H9 (cell line): Measurements from ENCODE around the gene TMEM54. TPM values are rescaled to one million over a fixed set of nuclear protein-coding genes. Genes with fewer than 3 reads are reported as not detected.

Experiments used
- DNase-seq: peaks from one replicate; pipeline ENCODE4 v3.0.0-alpha.2; 2017
- H2AFZ ChIP-seq: one replicate; pipeline ENCODE4 v1.6.1; 2013; ENCODE audit warnings: mild to moderate bottlenecking, low read length, control low read depth, moderate library complexity
- H2AK5ac ChIP-seq: 2 replicates; pipeline ENCODE4 v1.6.1; 2013; ENCODE audit warnings: low read length, control low read depth, mixed read lengths; ENCODE audit not compliant: insufficient read length
- H2BK120ac ChIP-seq: one replicate; pipeline ENCODE4 v1.6.1; 2013; ENCODE audit warnings: low read depth, mild to moderate bottlenecking, low read length, control low read depth, inconsistent platforms; ENCODE audit not compliant: poor library complexity, severe bottlenecking
- H2BK12ac ChIP-seq: 2 replicates; pipeline ENCODE4 v1.6.1; 2013; ENCODE audit warnings: low read length, control low read depth, mixed read lengths, low read depth; ENCODE audit not compliant: insufficient read length
- H2BK15ac ChIP-seq: 2 replicates; pipeline ENCODE4 v1.6.1; 2013; ENCODE audit warnings: low read depth, low read length, control low read depth
- H2BK20ac ChIP-seq: one replicate; pipeline ENCODE4 v1.6.1; 2013; ENCODE audit warnings: low read depth, mild to moderate bottlenecking, low read length, control low read depth, inconsistent platforms; ENCODE audit not compliant: poor library complexity, severe bottlenecking
- H2BK5ac ChIP-seq: 2 replicates; pipeline ENCODE4 v1.6.1; 2013; ENCODE audit warnings: low read length, control low read depth, mixed read lengths; ENCODE audit not compliant: insufficient read length
- H3K14ac ChIP-seq: 2 replicates; pipeline ENCODE4 v1.6.1; 2013; ENCODE audit warnings: low read length, control low read depth; ENCODE audit not compliant: insufficient read depth
- H3K18ac ChIP-seq: 2 replicates; pipeline ENCODE4 v1.6.1; 2013; ENCODE audit warnings: low read depth, mild to moderate bottlenecking, mixed read lengths, low read length, control low read depth; ENCODE audit not compliant: insufficient read length
- H3K23ac ChIP-seq: 2 replicates; pipeline ENCODE4 v1.6.1; 2013; ENCODE audit warnings: low read length, control low read depth, mixed read lengths, low read depth; ENCODE audit not compliant: insufficient read length
- H3K23me2 ChIP-seq: 2 replicates; pipeline ENCODE4 v1.6.1; 2013; ENCODE audit warnings: low read depth, mild to moderate bottlenecking, mixed read lengths, low read length, control low read depth; ENCODE audit not compliant: insufficient read length, poor library complexity, severe bottlenecking
- H3K27ac ChIP-seq: 2 replicates; pipeline ENCODE4 v1.5.1; 2013; ENCODE audit warnings: low read length, control low read depth, mixed read lengths, low read depth; ENCODE audit not compliant: insufficient read length
- H3K27me3 ChIP-seq: 2 replicates; pipeline ENCODE4 v1.6.1; 2013; ENCODE audit warnings: low read length, control low read depth, inconsistent platforms; ENCODE audit not compliant: insufficient read depth
- H3K4ac ChIP-seq: 2 replicates; pipeline ENCODE4 v1.6.1; 2013; ENCODE audit warnings: low read depth, mild to moderate bottlenecking, control low read depth, inconsistent platforms, low read length, moderate library complexity
- H3K4me1 ChIP-seq: 2 replicates; pipeline ENCODE4 v1.6.1; 2013; ENCODE audit warnings: low read length, control low read depth, inconsistent platforms; ENCODE audit not compliant: insufficient read depth
- H3K4me2 ChIP-seq: 2 replicates; pipeline ENCODE4 v1.6.1; 2013; ENCODE audit warnings: low read length, control low read depth, mixed read lengths; ENCODE audit not compliant: insufficient read length, insufficient read depth
- H3K56ac ChIP-seq: 2 replicates; pipeline ENCODE4 v1.6.1; 2013; ENCODE audit warnings: low read depth, mild to moderate bottlenecking, mixed read lengths, low read length, control low read depth; ENCODE audit not compliant: insufficient read length
- H3K79me1 ChIP-seq: 2 replicates; pipeline ENCODE4 v1.6.1; 2013; ENCODE audit warnings: low read depth, mild to moderate bottlenecking, moderate library complexity, low read length, control low read depth, inconsistent platforms; ENCODE audit not compliant: insufficient read depth, poor library complexity, severe bottlenecking
- H3K79me2 ChIP-seq: 2 replicates; pipeline ENCODE4 v1.6.1; 2013; ENCODE audit warnings: low read length, control low read depth, inconsistent platforms; ENCODE audit not compliant: insufficient read depth
- H3K9ac ChIP-seq: 2 replicates; pipeline ENCODE4 v1.6.1; 2013; ENCODE audit warnings: low read length, control low read depth, mixed read lengths; ENCODE audit not compliant: insufficient read length; ENCODE audit errors: extremely low read depth
- H3K9me3 ChIP-seq: one replicate; pipeline ENCODE4 v1.6.1; 2013; ENCODE audit warnings: low read depth, low read length, inconsistent platforms; ENCODE audit not compliant: control insufficient read depth
- H3T11ph ChIP-seq: one replicate; pipeline ENCODE4 v1.6.1; 2013; ENCODE audit warnings: mild to moderate bottlenecking, low read length, control low read depth, inconsistent platforms
- H4K20me1 ChIP-seq: one replicate; pipeline ENCODE4 v1.6.1; 2013; ENCODE audit not compliant: control insufficient read depth, insufficient read length, insufficient read depth
- H4K5ac ChIP-seq: 2 replicates; pipeline ENCODE4 v1.6.1; 2013; ENCODE audit warnings: low read depth, mild to moderate bottlenecking, mixed read lengths, low read length, control low read depth; ENCODE audit not compliant: insufficient read length
- H4K8ac ChIP-seq: replicated peaks from 2 replicates; pipeline ENCODE4 v1.6.1; 2013; ENCODE audit warnings: low read length, control low read depth, mixed read lengths, low read depth; ENCODE audit not compliant: insufficient read length
- H4K91ac ChIP-seq: 2 replicates; pipeline ENCODE4 v1.6.1; 2013; ENCODE audit warnings: low read depth, mild to moderate bottlenecking, moderate library complexity, mixed read lengths, low read length, control low read depth; ENCODE audit not compliant: insufficient read length
- H3K27ac Mint-ChIP-seq, 3 experiments: 2 replicates in 2 of 3; 3 replicates in 1 of 3; pipeline ENCODE4 v1.8.0; 2020 to 2021; ENCODE audit warnings: mixed read lengths in 3 of 3, mild to moderate bottlenecking in 1 of 3, moderate library complexity in 1 of 3
- H3K27me3 Mint-ChIP-seq: 2 replicates; pipeline ENCODE4 v1.8.0; 2021; ENCODE audit warnings: low read depth, mild to moderate bottlenecking, moderate library complexity, mixed read lengths
- H3K36me3 Mint-ChIP-seq, 3 experiments: 2 replicates in 2 of 3; 3 replicates in 1 of 3; pipeline ENCODE4 v1.8.0; 2020 to 2021; ENCODE audit warnings: low read depth in 3 of 3, mixed read lengths in 3 of 3; ENCODE audit not compliant: insufficient read depth in 1 of 3
- H3K4me1 Mint-ChIP-seq, 2 experiments: 2 replicates each; pipeline ENCODE4 v1.8.0; 2020; ENCODE audit warnings: mixed read lengths in 2 of 2
- H3K4me3 Mint-ChIP-seq, 2 experiments: 2 replicates in 1 of 2; 3 replicates in 1 of 2; pipeline ENCODE4 v1.8.0; 2020 to 2021; ENCODE audit warnings: mild to moderate bottlenecking in 2 of 2, mixed read lengths in 2 of 2, moderate library complexity in 1 of 2
- H3K9me3 Mint-ChIP-seq, 2 experiments: 2 replicates in 1 of 2; 3 replicates in 1 of 2; pipeline ENCODE4 v1.8.0; 2020; ENCODE audit warnings: mild to moderate bottlenecking in 2 of 2, mixed read lengths in 2 of 2, moderate library complexity in 1 of 2
- WGBS: extraction: QIAGEN DNeasy Blood & Tissue Kit; methylation state at CpG from one replicate; pipeline ENCODE4 v1.1.7; 2013; ENCODE audit warnings: missing lambda C conversion rate, low lambda C conversion rate, mixed read lengths; ENCODE audit not compliant: insufficient read length; ENCODE audit errors: extremely low coverage; 5-methylcytosine and 5-hydroxymethylcytosine counted together
- total RNA-seq: library from RNA; stranded (reverse); gene quantifications from 2 replicates; pipeline ENCODE4 v1.2.1, GENCODE V29; 2021
- TF ChIP-seq, protein P1 (sequence below): fragments of 200-600 bp; sonication (generic); conservative IDR thresholded peaks from 3 replicates; pipeline ENCODE4 v1.8.0; 2021; ENCODE audit warnings: antibody characterized with exemption, mild to moderate bottlenecking

The TMEM54 gene
- total RNA-seq, 1 experiment from 2014 or later: 17.2 TPM

DNA sequence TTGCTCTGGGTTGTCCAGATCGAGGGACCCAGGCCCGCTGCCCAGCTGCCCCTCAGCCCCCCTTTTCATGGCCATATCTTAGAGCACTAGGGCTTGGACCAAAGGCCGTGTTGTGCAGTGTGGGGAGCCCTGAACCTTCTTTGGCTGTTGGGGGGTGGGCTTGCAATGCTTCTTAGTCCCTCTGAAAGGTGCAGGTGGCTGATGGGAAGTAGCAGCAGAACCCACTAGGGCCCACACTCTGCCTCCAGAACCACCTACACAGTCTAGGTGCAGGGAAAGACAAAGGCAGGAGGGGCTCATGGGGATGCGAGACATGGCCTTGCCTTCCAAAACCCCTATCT lies 17.2 kb downstream of the TMEM54 start:
- no peak overlapping the region for H2AK5ac ChIP-seq
- H3K23me2 ChIP-seq: no peaks in the 10 kb centered on the region
- DNase-seq: no peak
- no peak overlapping the region for H4K91ac ChIP-seq
- H3K4me1 Mint-ChIP-seq: peaks cover 4 to 37% of the 10 kb centered on the region in 2 experiments; a peak in 3 of 4 replicates
- H3K18ac ChIP-seq: no peak overlapping the region
- no peak overlapping the region for H2BK15ac ChIP-seq
- no peak overlapping the region for H3K4me3 Mint-ChIP-seq
- H3K27ac ChIP-seq: no peak overlapping the region
- TF ChIP-seq, protein P1, sequence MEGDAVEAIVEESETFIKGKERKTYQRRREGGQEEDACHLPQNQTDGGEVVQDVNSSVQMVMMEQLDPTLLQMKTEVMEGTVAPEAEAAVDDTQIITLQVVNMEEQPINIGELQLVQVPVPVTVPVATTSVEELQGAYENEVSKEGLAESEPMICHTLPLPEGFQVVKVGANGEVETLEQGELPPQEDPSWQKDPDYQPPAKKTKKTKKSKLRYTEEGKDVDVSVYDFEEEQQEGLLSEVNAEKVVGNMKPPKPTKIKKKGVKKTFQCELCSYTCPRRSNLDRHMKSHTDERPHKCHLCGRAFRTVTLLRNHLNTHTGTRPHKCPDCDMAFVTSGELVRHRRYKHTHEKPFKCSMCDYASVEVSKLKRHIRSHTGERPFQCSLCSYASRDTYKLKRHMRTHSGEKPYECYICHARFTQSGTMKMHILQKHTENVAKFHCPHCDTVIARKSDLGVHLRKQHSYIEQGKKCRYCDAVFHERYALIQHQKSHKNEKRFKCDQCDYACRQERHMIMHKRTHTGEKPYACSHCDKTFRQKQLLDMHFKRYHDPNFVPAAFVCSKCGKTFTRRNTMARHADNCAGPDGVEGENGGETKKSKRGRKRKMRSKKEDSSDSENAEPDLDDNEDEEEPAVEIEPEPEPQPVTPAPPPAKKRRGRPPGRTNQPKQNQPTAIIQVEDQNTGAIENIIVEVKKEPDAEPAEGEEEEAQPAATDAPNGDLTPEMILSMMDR: no peak
- H2BK20ac ChIP-seq: no peak overlapping the region
- WGBS: no CpG with 5 or more reads among the region's 4 CpGs
- H3K56ac ChIP-seq: no peak overlapping the region
- H3K9me3 Mint-ChIP-seq: no peaks in the 10 kb centered on the region; a peak in 1 of 5 replicates
- H3K9me3 ChIP-seq: no peaks in the 10 kb centered on the region
- no peak overlapping the region for H2AFZ ChIP-seq
- H3K36me3 Mint-ChIP-seq: no peaks in the 10 kb centered on the region
- no peak overlapping the region for H3K23ac ChIP-seq
- no peak overlapping the region for H3K27ac Mint-ChIP-seq
- H4K8ac ChIP-seq: no peak overlapping the region
- no peak overlapping the region for H4K5ac ChIP-seq
- no peaks in the 10 kb centered on the region for H3K79me1 ChIP-seq
- H3K27me3 Mint-ChIP-seq: peaks cover 50% of the 10 kb centered on the region
- H2BK12ac ChIP-seq: no peak overlapping the region
- H2BK5ac ChIP-seq: no peak overlapping the region
- no peak overlapping the region for H2BK120ac ChIP-seq
- no peak overlapping the region for H3K4ac ChIP-seq
- no peaks in the 10 kb centered on the region; the same call in 1 of the 2 replicates for H3K27me3 ChIP-seq
- H3K79me2 ChIP-seq: no peaks in the 10 kb centered on the region
- no peak overlapping the region for H3K9ac ChIP-seq
- no peak overlapping the region for H3T11ph ChIP-seq
- H3K4me2 ChIP-seq: no peak overlapping the region
- H4K20me1 ChIP-seq: no peaks in the 10 kb centered on the region
- no peak overlapping the region; the same call in 1 of the 2 replicates for H3K14ac ChIP-seq
- H3K4me1 ChIP-seq: no peaks in the 10 kb centered on the region
